ENCODE measurements around the gene ANKRD34A. TPM values are rescaled to one million over a fixed set of nuclear protein-coding genes. Genes with fewer than 3 reads are reported as not detected.

The ANKRD34A gene
- total RNA-seq, 1 donor from 2014 or later: 0.94 TPM

DNA sequence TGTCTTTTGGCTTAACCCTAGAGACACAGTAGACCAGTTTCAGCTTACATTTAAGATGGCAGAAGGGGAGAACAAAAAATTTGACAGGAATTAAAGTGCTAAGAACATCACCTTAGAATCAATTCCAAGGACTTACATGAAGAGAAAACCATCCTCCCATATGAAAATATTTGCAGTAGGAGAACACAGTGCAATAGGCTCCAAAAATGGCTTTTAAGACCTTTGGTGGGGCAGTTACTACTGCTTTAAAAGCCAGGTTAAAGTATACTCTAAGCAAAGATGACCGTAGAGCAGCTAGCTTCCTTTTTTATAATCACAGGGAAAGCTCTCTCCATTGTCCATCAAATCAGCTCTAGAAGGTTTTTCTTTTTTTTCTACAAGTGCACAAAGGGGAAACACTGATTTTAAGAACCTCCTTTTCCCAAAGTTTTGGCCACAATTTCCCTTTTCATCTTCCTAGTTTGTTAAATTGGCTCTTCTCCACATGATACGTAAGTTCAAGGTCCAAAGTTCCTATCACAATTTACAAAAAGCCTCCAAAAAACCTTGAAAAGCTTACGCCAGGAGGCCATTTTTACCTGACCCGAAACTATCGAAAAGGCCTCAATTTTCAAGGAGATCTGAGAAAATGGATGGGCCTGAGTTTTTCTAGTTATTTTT is 28.7 kb upstream of the ANKRD34A start:
- Mint-ChIP-seq H3K36me3 (peaks cover 32% of the 10 kb centered on the region), H3K27me3 (no peaks in the 10 kb centered on the region), H3K9me3 (no peaks in the 10 kb centered on the region), H3K4me3 (peak overlapping the region; percentile 92), H3K27ac (peak overlapping the region; percentile 4), H3K4me1 (ENCODE audit: unreplicated experiment) (peaks cover 46% of the 10 kb centered on the region)
- DNase-seq (ENCODE audit: extremely low spot score, unreplicated experiment): no peak
- TF ChIP-seq, protein P1, sequence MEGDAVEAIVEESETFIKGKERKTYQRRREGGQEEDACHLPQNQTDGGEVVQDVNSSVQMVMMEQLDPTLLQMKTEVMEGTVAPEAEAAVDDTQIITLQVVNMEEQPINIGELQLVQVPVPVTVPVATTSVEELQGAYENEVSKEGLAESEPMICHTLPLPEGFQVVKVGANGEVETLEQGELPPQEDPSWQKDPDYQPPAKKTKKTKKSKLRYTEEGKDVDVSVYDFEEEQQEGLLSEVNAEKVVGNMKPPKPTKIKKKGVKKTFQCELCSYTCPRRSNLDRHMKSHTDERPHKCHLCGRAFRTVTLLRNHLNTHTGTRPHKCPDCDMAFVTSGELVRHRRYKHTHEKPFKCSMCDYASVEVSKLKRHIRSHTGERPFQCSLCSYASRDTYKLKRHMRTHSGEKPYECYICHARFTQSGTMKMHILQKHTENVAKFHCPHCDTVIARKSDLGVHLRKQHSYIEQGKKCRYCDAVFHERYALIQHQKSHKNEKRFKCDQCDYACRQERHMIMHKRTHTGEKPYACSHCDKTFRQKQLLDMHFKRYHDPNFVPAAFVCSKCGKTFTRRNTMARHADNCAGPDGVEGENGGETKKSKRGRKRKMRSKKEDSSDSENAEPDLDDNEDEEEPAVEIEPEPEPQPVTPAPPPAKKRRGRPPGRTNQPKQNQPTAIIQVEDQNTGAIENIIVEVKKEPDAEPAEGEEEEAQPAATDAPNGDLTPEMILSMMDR (conservative IDR thresholded peaks at IDR 0.05): no peak

DNA sequence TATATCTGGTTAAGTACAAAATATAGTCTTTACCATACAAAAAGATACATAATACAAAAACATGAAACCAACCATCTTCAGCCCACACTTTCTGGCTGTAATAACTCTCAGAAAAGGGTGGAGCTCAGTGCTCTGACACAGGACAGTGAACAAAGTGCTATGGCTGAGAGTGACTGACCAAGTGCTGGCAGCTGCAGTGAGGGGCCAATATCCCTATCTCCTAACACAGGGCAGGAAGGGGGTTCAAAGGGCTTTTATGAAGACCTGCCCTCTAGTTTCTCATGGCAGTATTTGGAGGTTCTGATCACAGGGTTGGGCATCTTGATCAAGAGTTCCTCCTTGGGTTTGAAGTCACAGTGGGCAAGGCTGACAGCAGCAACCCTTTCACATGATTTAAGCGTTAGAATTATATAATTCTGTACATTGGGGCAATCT is 28.1 kb upstream of the ANKRD34A start:
- TF ChIP-seq, protein P1 (conservative IDR thresholded peaks at IDR 0.05): no peak
- H3K36me3 Mint-ChIP-seq: peaks cover 32% of the 10 kb centered on the region
- peak overlapping the region; percentile 70 for H3K4me3 Mint-ChIP-seq
- H3K9me3 Mint-ChIP-seq: no peaks in the 10 kb centered on the region
- DNase-seq (ENCODE audit: extremely low spot score, unreplicated experiment): no peak
- H3K27me3 Mint-ChIP-seq: no peaks in the 10 kb centered on the region
- H3K4me1 Mint-ChIP-seq (ENCODE audit: unreplicated experiment): peaks cover 46% of the 10 kb centered on the region
- no peak overlapping the region for H3K27ac Mint-ChIP-seq

GRCh38 chr1:145991735-145992412 is 27.5 kb upstream of the ANKRD34A start:
- Mint-ChIP-seq H3K27me3 (no peaks in the 10 kb centered on the region), H3K9me3 (no peaks in the 10 kb centered on the region), H3K4me3 (peak overlapping the region; percentile 34), H3K4me1 (ENCODE audit: unreplicated experiment) (peaks cover 41% of the 10 kb centered on the region), H3K36me3 (peaks cover 32% of the 10 kb centered on the region), H3K27ac (peak overlapping the region; percentile 59)
- TF ChIP-seq, protein P1 (conservative IDR thresholded peaks at IDR 0.05): no peak
- DNase-seq (ENCODE audit: extremely low spot score, unreplicated experiment): no peak

DNA sequence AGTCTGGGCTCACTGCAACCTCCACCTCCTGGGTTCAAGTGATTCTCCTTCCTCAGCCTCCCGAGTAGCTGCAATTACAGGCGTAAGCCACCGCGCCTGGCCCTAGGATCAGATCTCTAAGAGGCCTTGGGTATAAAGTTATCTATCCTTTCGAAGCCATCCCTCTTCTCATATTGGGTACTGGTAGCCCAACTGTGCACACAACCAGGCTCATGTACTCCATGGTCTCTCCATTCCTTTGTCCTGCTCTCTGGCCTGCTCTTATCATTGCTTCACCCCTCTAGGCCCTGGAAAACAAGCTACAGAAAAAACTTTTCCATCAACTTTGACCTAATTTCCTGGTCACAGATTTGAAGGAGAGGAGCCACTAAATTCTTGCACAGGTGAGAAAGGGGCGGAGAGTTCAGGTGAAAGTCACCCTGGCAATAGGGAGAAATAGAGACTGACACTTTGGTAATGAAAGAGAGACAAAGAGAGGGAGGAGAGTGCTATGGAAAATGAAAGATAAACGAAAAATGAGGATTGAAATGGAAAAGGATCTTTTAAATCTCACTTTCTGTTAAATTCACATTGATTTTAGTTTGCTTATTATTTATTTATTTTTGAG is 26.0 kb upstream of the ANKRD34A start:
- Mint-ChIP-seq H3K4me3 (peak overlapping the region; percentile 63), H3K36me3 (peaks cover 29% of the 10 kb centered on the region), H3K27ac (peak overlapping the region; percentile 72), H3K4me1 (ENCODE audit: unreplicated experiment) (peaks cover 42% of the 10 kb centered on the region), H3K27me3 (no peaks in the 10 kb centered on the region), H3K9me3 (no peaks in the 10 kb centered on the region)
- DNase-seq (ENCODE audit: extremely low spot score, unreplicated experiment): no peak
- TF ChIP-seq, protein P1 (conservative IDR thresholded peaks at IDR 0.05): no peak

- TF ChIP-seq, protein P1 (conservative IDR thresholded peaks at IDR 0.05): no peak
- Mint-ChIP-seq H3K9me3 (no peaks in the 10 kb centered on the region), H3K36me3 (peaks cover 13% of the 10 kb centered on the region), H3K27me3 (no peaks in the 10 kb centered on the region), H3K27ac (peak overlapping the region; percentile 84), H3K4me3 (no peak overlapping the region), H3K4me1 (ENCODE audit: unreplicated experiment) (peaks cover 43% of the 10 kb centered on the region)
- DNase-seq (ENCODE audit: extremely low spot score, unreplicated experiment): no peak
Observed at GRCh38 chr1:145988773-145989172, 24.4 kb upstream of the ANKRD34A start.
